Activated naive CD8-positive, alpha-beta T cell treated with anti-CD3 and anti-CD28 coated beads for 36 hours (primary cell): ENCODE results near the gene TAS1R2. TPM values are rescaled to one million over a fixed set of nuclear protein-coding genes. Genes with fewer than 3 reads are reported as not detected.

Experiments used
- DNase-seq: peaks from one replicate; pipeline ENCODE4 v3.0.0; 2021
- H3K27ac Mint-ChIP-seq: one replicate; pipeline ENCODE4 v1.8.0; 2022; ENCODE audit warnings: mild to moderate bottlenecking, moderate library complexity, mixed read lengths
- H3K27me3 Mint-ChIP-seq: one replicate; pipeline ENCODE4 v1.8.0; 2022; ENCODE audit warnings: mild to moderate bottlenecking, mixed read lengths
- H3K36me3 Mint-ChIP-seq: one replicate; pipeline ENCODE4 v1.8.0; 2021; ENCODE audit warnings: mild to moderate bottlenecking, mixed read lengths
- H3K4me1 Mint-ChIP-seq: one replicate; pipeline ENCODE4 v1.8.0; 2021; ENCODE audit warnings: mixed read lengths
- H3K4me3 Mint-ChIP-seq: one replicate; pipeline ENCODE4 v1.8.0; 2022; ENCODE audit warnings: mild to moderate bottlenecking, moderate library complexity, mixed read lengths
- H3K9me3 Mint-ChIP-seq: one replicate; pipeline ENCODE4 v1.8.0; 2022; ENCODE audit warnings: mixed read lengths
- total RNA-seq, 2 experiments: library from RNA; stranded (reverse); gene quantifications; one replicate each; pipeline ENCODE4 v1.2.3, GENCODE V29; 2021

Gene TAS1R2
- total RNA-seq, 2 experiments from 2014 or later = not detected

DNA sequence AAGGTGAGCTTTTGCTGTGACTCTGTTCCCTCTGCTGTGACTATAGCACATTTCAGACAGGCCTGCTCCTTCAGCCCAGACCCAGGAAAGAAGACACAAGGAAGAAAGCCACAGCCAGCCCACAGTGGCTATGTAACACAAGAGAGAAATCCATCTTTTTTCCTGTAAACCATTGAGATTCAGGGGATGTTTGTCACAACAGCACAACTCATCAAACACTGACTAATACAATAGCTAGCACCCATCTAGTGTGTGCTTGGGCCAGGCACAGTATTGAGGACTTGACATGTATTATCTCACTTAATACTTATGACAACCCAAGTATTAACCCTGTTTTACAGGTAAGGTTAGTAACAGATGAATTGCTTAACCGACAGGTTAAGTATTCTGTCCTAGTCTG is 29.8 kb downstream of the TAS1R2 start:
- no peaks in the 10 kb centered on the region for H3K4me1 Mint-ChIP-seq
- H3K4me3 Mint-ChIP-seq = no peak overlapping the region
- H3K27me3 Mint-ChIP-seq = peaks cover 3% of the 10 kb centered on the region
- H3K9me3 Mint-ChIP-seq = no peaks in the 10 kb centered on the region
- no peak overlapping the region for H3K27ac Mint-ChIP-seq
- DNase-seq = no peak
- no peaks in the 10 kb centered on the region for H3K36me3 Mint-ChIP-seq

DNA sequence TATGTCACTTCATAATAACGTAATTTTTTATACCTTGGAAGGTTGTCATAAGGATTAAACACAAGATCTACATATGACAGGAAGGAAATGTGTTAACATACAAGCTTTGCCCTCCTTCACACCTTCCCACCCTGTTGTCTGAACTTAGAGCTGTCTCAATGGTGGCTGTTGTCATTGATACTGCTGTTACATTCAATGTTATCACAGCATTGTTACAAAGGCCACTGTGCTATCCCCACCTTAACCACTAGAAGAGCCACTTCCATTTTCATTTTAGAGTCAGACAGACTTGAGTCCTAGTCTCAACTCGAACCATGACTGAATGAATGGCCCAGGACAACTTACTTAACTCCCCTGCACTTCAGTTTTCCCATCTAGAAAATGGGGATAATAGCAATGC is 31.2 kb downstream of the TAS1R2 start:
- no peaks in the 10 kb centered on the region for H3K9me3 Mint-ChIP-seq
- peaks cover 3% of the 10 kb centered on the region for H3K27me3 Mint-ChIP-seq
- H3K27ac Mint-ChIP-seq = no peak overlapping the region
- H3K4me1 Mint-ChIP-seq = no peaks in the 10 kb centered on the region
- no peak overlapping the region for H3K4me3 Mint-ChIP-seq
- no peaks in the 10 kb centered on the region for H3K36me3 Mint-ChIP-seq
- DNase-seq = no peak

DNA sequence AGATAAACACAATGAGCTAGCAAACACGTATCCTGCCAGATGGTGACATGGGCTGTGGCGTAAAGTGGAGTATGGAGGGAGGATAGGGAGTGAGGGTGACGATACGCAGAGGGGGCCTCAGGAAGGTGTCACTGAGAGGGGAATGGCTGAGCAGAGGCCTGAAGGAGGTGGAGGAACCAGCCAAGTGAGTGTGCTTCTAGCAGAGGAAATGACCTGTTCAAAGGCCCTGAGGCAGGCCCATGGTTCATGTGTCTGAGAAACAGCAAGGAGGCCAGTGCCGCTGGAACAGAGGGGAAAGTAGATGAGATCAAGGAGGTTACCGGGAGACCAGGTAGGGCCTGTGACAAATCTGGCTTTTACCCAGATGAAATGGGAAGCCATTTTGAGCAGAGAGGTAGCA is 36.0 kb downstream of the TAS1R2 start:
- no peaks in the 10 kb centered on the region for H3K36me3 Mint-ChIP-seq
- no peaks in the 10 kb centered on the region for H3K9me3 Mint-ChIP-seq
- H3K27ac Mint-ChIP-seq = no peak overlapping the region
- peaks cover 26% of the 10 kb centered on the region for H3K27me3 Mint-ChIP-seq
- H3K4me3 Mint-ChIP-seq = no peak overlapping the region
- no peak for DNase-seq
- H3K4me1 Mint-ChIP-seq = peaks cover 1% of the 10 kb centered on the region

DNA sequence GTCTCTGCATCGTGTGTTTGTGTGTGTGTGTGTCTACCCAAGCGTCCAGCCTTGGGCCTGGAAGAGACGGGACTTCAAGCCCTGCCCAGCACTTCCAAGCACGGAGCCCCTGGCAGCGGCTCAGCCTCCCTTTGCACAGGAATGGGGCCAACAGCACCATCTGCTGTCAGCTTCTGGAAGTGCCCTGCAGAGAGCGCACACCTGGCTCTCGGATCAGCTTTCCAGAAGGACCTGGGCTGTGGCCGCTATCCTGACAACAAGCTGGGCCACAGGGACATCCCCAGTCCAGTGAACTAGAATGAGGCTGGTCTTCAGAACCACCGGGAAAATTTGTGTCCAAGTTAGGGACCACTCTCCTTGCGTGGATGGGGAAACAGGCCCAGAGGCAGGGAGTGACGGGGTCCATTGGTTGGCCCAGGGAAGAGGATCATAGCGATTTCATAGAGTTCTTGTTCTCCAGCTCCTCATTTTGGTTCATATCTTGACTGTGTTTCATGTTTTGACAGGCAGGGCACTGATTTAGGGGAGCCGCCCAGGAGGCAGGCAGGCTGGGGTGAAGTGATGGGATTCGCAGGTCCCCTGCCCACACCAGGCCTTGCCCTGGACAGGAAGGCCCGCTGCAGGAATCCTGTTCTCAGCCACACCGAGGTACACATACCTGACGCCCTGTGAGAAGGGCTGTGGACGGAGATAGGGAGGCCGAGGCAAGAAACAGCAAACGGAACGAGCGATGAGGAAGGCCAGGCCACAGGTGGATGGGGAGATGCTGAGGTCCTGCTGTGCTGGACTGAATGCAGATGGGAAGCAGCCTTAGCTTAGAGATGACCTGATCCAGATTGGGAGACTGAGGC is 38.4 kb downstream of the TAS1R2 start:
- H3K27me3 Mint-ChIP-seq = peaks cover 38% of the 10 kb centered on the region
- H3K36me3 Mint-ChIP-seq = no peaks in the 10 kb centered on the region
- H3K4me1 Mint-ChIP-seq = peaks cover 1% of the 10 kb centered on the region
- no peak overlapping the region for H3K27ac Mint-ChIP-seq
- H3K9me3 Mint-ChIP-seq = no peaks in the 10 kb centered on the region
- DNase-seq = peak; percentile 50
- no peak overlapping the region for H3K4me3 Mint-ChIP-seq

DNA sequence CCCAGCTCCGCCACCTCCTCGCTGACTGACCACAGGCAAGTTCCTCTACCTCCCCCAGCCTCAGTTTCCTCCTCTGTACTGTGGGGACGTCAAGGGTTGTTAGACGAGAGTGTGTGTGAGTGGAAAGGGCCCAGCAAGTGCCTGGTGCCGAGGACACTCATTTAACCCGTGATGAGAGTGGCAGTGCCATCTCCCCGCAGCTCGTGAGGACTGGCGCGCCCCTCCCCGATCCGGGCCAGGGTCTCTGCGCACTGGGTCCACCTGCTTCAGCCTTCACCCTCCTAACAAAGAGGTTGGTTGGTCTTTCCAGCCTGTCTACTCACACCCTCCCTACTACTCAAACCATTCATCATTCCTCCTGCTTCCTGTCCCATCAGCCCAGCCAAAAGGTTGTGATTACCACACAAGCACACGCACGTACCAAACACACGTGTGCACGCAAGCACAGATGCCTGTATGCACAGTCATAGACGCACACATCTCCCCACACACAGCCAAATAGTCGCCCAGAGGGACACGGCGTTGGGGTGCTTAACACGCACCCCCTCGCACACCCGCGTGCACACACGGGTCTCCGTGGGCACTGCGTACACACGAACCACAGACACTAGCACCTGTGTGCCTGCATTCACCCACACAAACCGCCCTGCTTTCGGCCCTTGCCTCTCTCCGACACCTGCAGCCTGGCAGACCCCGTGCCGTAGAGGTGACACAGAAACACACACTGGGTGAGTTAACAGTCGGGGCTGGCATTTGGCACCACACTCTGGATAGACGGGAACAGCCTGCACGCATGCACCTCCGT is 39.3 kb downstream of the TAS1R2 start:
- H3K9me3 Mint-ChIP-seq = no peaks in the 10 kb centered on the region
- peaks cover 38% of the 10 kb centered on the region for H3K27me3 Mint-ChIP-seq
- no peak for DNase-seq
- no peak overlapping the region for H3K27ac Mint-ChIP-seq
- H3K4me1 Mint-ChIP-seq = peaks cover 1% of the 10 kb centered on the region
- H3K36me3 Mint-ChIP-seq = no peaks in the 10 kb centered on the region
- H3K4me3 Mint-ChIP-seq = no peak overlapping the region

DNA sequence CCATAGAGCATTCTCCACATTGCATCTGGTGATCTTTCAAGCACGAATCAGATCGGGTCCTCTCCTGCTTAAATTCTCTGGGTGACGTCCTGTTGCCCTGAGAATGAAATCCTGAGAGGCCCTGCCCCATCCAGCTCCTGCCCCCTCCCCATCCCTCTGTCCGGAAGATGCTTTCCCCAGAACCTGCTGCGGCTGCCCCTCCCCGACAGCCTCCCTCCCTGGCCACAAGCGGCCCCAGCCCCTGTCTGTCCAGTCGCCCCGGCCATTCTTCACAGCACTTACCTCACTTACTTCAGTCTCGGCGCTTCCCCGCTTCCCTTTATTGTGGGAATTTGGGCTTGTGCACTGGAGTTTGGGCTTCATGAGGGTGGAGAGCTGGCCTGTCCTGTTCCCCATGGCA is 40.3 kb downstream of the TAS1R2 start:
- Mint-ChIP-seq H3K27me3 (peaks cover 38% of the 10 kb centered on the region), H3K36me3 (no peaks in the 10 kb centered on the region), H3K4me1 (peaks cover 1% of the 10 kb centered on the region), H3K9me3 (no peaks in the 10 kb centered on the region), H3K4me3 (no peak overlapping the region), H3K27ac (no peak overlapping the region)
- DNase-seq = no peak

DNA sequence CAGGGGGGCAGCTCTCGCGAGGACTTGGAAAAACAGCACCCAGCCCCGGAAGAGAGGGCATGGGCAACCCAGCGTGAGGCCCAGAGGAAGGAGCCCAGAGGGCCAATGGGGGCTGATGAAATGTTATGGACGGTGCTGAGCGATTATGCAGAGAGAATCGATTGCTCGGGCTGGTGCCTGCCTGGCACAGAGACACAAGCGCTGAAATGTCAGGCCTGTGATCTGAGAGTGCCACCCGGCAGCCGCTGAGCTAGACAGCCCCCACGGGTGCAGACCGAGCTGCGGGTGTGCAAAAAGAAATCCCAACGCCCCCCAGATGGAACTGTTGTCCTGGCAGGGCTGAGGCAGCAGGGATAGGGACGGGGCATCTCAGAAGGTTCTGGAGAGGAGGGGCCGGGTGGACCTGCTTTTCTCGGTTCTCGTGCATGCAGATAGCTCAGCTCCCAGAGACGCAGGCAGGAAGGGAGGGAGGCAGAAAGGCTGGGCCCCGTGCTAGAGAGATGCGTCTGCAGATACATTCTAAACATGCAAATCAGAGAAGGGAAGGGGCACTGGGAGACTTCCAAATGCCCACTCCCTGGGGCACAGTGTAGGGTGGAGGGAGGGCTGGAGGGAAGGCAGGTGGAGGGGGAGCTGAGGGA is 41.5 kb downstream of the TAS1R2 start:
- Mint-ChIP-seq H3K9me3 (no peaks in the 10 kb centered on the region), H3K27me3 (peaks cover 38% of the 10 kb centered on the region), H3K27ac (no peak overlapping the region), H3K4me3 (no peak overlapping the region), H3K4me1 (peaks cover 1% of the 10 kb centered on the region), H3K36me3 (no peaks in the 10 kb centered on the region)
- no peak for DNase-seq

DNA sequence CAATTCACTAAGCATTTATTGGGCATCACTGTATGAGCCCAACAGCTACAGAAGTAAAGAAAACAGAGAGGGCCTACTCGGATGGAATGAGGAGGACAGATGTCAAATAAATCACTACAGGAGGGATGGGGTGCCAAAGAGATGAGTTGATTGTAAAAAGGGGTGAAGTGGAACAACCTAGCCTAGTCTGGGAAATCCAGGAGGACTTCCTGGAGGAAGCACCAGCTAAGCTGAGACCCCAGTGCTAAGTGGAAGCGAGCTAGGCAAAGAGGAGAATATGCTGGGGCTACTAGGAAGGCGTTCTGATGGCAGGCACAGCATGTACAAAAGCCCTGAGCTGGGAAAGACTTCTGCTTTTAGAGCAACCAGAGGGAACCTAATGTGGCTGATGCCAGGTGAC is 42.1 kb downstream of the TAS1R2 start:
- Mint-ChIP-seq H3K36me3 (no peaks in the 10 kb centered on the region), H3K27me3 (peaks cover 38% of the 10 kb centered on the region), H3K4me1 (peaks cover 1% of the 10 kb centered on the region), H3K4me3 (no peak overlapping the region), H3K27ac (no peak overlapping the region), H3K9me3 (no peaks in the 10 kb centered on the region)
- DNase-seq = no peak

DNA sequence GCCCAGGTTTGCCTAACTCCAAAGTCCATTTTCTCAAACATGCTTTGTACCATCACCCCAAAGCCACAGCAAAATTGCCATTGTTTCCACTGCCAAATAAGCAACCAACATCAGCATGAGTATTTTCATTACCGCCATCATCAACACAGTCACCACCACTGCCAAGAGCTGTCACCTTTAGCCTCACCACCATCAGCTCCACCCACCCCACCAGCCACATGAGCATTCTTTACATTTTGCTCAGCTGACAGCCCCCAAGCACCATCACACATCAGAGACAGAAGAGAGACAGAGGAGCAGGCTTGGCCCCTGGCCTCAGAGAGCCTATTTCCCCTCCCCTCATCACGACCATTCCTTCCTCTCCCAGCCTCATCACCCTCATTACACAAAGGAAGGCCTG is 42.7 kb downstream of the TAS1R2 start:
- Mint-ChIP-seq H3K27ac (no peak overlapping the region), H3K36me3 (no peaks in the 10 kb centered on the region), H3K27me3 (peaks cover 39% of the 10 kb centered on the region), H3K4me1 (peaks cover 1% of the 10 kb centered on the region), H3K4me3 (no peak overlapping the region), H3K9me3 (no peaks in the 10 kb centered on the region)
- no peak for DNase-seq

DNA sequence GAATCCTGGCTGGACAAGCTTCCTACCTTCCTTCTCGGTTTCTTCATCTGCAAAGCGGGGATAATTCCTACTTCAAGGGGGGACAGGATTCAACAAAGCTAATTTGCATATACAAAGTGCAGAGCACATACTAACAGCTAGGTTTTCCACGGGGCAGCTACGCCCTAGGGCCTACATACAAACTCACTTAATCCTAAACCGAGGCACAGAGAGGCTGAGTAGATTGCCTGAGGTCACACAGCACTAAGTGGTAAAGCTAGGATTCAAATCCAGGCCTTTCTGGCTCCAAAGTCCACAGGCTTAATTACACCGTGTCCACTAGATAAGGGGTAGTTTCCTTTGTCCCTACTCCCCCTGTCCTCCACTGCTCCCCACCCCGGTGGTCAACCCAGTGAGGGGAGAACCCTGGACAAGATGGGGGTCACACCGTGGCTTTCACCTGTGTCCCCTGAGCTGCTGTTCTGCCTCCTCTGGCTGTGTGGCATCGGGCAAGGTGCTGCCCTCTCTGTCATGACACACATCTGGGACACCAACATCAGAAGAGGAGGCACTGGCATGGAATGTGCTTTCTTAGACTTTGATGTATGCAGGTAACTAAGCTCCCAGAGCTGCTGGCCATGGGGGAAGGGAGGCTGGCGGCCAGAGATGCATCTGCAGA is 44.5 kb downstream of the TAS1R2 start:
- Mint-ChIP-seq H3K27me3 (peaks cover 32% of the 10 kb centered on the region), H3K4me3 (no peak overlapping the region), H3K27ac (no peak overlapping the region), H3K9me3 (no peaks in the 10 kb centered on the region), H3K4me1 (no peaks in the 10 kb centered on the region), H3K36me3 (no peaks in the 10 kb centered on the region)
- DNase-seq = no peak

DNA sequence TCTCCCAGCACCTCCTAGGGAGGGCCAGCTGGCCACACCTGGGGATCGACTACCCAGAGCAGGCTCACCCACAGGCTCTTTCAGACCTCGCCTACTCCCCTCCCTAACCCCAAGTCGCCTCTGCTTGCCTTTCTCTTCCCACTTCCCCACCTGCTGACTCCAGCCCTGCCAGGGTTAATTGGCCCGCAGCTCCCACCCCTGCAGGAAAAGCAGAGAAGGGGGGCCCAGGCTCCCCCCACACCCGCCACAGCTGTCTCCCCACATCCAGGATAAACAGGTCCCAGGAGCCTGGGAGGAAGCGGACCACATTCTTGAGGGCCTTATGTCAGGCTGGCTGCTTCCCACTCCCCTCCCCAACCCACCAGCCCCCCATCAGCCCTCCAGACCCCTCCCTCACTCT is 45.0 kb downstream of the TAS1R2 start:
- no peaks in the 10 kb centered on the region for H3K4me1 Mint-ChIP-seq
- no peaks in the 10 kb centered on the region for H3K36me3 Mint-ChIP-seq
- peaks cover 28% of the 10 kb centered on the region for H3K27me3 Mint-ChIP-seq
- no peak overlapping the region for H3K27ac Mint-ChIP-seq
- H3K4me3 Mint-ChIP-seq = no peak overlapping the region
- no peaks in the 10 kb centered on the region for H3K9me3 Mint-ChIP-seq
- DNase-seq = no peak

DNA sequence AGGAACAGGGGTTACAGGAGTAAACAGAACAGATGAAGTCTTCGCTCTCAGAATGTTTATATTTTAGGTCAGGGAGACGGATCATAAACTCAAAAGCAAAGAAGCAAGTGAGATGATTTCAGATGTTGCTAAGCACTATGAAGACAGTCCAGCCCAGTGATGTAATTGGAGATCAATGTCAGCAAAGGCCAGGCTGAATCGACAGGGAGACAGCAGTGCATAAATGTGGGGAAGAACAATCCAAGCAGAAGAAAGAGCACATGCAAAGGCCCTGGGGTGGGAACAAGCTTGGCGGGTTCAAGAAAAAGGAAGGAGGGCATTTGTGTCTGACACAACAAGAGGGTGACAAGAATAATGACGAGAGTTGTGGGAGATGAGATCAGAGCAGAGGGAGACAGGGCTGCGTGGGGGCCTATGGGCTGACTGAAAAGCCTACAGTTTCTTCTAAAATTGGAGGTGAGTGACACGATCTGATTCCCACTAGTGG is 47.0 kb downstream of the TAS1R2 start:
- H3K27ac Mint-ChIP-seq = no peak overlapping the region
- no peak for DNase-seq
- H3K27me3 Mint-ChIP-seq = peaks cover 21% of the 10 kb centered on the region
- H3K36me3 Mint-ChIP-seq = no peaks in the 10 kb centered on the region
- H3K9me3 Mint-ChIP-seq = no peaks in the 10 kb centered on the region
- H3K4me1 Mint-ChIP-seq = no peaks in the 10 kb centered on the region
- H3K4me3 Mint-ChIP-seq = no peak overlapping the region

DNA sequence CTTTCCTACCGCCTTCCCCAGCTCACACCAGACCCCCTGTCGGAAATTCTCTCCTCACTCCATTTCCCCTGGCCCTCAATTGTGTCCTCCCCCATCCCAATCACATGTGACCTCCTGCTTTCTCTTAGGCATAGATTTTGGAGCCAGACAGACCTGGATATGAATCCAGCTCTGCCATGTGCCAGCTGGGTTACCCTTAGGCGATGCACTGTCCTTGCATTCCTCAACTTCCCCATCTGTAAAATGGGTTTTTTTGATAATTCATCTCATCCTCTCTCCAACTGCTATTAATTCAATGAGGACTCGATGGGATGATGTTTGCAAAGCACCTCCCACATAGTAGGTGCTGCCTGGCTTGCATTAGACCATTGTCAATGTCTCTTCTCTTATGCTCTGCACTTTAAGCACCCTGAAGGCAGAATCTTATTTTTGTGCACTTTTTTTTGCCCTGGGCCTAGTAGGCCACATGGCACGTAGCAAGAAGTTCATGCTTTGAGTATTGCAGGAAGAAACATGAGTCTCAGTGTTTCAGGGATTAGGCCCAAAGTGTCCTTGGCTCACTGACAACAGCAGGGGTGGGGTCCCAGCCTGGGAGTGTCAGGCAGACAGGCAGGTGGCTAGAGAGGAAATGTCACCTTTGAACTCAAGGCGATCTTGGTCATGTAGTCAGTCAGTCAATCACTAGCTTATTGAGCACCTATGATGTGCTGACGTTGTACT is 47.6 kb downstream of the TAS1R2 start:
- H3K9me3 Mint-ChIP-seq = no peaks in the 10 kb centered on the region
- no peaks in the 10 kb centered on the region for H3K4me1 Mint-ChIP-seq
- no peak for DNase-seq
- H3K4me3 Mint-ChIP-seq = no peak overlapping the region
- H3K27ac Mint-ChIP-seq = no peak overlapping the region
- H3K36me3 Mint-ChIP-seq = no peaks in the 10 kb centered on the region
- peaks cover 16% of the 10 kb centered on the region for H3K27me3 Mint-ChIP-seq
